Epidermal melanocyte (primary cell): ENCODE results near the gene MRPL16.
"Not testable (repeated sequence)": the region's sequence is repeated elsewhere in the genome, so short reads cannot be mapped to it uniquely, and the experiment has no call there.

ENCODE experiments used
- DNase-seq: peaks from one replicate; pipeline ENCODE4 v3.0.0; 2011; ENCODE audit warnings: low spot score; ENCODE audit not compliant: insufficient read length

MRPL16 gene

DNA sequence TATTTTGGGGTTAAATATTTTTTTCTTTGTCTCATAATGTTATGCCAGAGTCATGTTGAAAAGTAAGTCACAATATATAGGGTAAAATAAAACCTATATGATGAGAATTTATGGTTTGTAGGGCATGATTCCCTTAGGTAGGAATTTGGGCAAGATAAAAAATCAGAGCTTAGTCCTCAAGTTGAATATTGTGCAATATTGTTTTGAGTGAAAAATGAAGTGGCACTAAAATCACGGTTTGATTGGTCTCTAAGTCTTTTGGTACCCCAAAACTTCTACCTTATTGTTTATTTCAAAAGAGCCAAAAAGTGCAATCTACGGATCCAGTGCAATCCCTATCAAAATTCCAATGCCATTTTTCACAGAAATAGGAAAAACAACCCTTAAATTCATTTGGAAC lies 1.6 kb upstream of the MRPL16 start:
- DNase-seq, result no peak

DNA sequence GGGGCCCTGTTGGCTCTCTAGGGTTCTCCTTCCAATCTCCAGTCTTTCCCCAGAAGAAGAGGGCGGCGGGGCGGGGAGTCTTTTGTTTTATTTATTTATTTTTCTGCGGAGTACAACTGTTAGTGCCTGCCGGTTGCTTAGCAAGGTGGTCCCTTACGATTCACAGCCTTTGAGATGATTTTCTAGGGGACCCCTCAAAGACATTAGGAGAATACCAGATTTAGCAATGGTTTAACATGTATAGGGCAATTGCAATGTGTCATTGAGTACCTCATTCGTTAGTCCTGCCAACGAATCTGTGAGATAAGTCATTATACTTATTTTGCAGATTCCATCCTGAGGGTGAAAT lies 307 bp upstream of the MRPL16 start:
- DNase-seq, result no peak

DNA sequence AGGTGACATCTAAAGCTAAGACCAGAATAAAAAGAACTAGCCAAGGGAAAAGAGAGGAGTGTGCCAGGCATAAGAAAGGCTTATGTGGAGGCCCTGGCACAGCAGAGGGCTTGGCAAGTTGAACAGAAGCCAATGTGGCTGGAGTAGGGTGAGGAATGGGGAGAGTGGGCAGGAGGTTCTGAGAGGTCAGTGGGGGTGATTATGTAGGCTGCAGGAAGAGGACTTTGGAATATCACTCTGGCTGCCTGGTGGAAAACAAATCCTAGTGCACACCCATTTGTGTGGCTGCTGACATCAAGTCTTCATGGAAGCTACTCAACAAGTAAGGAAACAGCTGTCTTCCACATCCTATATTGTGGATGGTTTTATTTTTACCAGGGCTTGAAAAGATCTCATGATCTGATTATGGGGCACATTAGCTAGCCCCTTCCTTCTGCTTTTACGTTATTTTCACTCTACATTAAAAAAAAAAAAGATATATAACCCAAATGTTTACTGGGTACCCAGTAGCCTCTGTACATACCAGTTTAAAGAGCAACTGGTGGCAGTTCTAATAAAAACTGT lies 3.4 kb downstream of the MRPL16 start:
- no peak for DNase-seq

DNA sequence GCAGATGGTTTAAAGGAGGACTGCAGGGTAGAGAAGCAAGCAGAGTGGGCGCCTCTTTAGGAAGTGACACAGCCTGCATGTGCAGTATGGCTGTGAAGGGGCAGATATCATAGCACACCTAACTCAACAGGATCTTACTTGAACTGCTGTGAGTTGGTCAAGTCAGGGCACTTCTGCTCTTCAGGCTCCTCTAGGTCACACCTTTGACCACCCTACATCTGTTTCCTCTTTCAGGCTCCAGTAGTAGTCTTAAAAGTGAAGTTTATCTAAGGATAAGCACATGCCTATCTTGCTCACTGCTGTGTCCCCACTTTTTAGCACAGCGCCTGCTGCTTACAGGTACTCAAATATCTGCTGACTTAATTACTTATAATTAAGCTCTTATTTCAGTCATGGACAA lies 6.5 kb downstream of the MRPL16 start:
- DNase-seq, result no peak

DNA sequence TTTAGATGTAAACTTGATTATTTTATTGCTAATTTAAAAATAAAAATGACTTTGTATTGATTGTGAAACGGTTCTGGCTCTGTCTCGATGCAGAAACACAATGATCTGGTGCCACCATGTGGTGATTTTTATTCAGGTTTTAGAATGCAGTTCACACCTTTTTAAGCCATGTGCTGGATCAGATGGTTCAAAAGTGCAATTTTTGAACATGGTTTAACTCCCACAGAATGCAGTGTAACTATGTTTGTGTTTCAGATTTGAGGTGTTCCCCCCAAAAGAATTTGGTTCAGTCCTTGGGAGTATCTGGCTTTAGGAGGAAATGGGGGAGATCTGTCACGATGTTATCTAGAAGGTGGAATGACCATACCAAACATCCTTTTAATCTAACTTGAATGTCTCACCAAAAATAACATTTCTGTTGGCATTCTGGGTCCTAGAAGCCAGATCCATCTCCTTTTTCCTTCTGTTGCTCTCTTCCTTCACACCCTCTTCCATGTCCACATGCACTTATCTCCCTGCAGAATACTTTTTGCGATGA lies 7.9 kb downstream of the MRPL16 start:
- DNase-seq, result no peak

DNA sequence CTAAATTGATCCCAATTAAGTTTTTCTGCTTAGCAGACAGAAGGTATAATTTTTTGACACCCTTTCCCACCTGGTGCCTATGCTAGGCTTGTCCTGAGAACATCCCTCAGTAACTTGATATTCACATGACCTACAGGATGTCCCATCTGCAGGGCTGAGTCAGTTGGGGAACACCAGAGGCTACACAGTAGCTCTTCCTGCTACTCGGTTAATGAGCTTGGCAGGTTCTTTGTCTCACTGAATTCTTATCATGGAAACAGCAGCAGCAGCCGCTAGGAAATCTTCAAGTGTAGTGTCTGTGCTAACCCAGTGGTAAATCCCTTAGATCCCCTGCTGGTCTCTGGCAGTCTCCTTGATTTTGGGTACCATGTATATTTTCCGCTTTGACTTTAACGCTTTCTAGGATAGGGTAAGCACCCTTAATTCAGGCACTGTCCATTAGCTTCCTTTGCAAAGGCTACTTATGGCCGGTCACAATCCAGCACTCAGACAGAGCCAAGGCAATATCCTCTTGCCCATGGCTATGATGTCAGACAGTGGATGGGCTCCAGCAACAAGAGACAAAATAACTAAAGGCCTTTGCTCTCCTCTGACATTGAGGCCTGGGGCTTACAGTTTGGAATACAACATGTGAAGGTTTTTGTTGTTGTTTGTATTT lies 8.5 kb downstream of the MRPL16 start:
- DNase-seq, result no peak

DNA sequence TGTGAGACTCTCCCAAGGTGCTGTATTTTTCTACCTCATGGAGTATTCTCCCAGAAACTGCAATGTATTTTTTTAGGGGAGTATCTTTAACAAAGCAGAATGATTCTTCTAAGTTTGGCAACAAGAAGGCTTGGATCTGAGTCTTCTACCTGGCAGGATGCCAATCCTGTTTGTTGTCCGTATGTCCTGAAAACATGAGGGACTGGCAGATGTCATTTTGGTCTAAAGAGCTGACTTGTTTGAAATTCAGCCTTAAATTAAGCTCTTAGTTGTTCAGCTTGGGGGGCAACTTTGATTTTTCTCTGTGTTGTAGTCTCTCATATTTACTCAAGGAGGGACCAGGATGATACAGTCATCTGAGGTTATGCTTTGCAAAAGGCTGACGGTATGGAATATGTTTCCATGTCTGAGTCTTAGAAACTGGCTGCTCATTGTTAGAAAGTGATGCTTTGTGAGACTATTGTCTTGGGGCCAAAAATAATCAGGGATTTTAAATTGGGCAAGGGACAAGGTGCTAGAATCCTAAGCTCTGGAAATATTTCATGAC lies 9.3 kb downstream of the MRPL16 start:
- DNase-seq, result no peak

DNA sequence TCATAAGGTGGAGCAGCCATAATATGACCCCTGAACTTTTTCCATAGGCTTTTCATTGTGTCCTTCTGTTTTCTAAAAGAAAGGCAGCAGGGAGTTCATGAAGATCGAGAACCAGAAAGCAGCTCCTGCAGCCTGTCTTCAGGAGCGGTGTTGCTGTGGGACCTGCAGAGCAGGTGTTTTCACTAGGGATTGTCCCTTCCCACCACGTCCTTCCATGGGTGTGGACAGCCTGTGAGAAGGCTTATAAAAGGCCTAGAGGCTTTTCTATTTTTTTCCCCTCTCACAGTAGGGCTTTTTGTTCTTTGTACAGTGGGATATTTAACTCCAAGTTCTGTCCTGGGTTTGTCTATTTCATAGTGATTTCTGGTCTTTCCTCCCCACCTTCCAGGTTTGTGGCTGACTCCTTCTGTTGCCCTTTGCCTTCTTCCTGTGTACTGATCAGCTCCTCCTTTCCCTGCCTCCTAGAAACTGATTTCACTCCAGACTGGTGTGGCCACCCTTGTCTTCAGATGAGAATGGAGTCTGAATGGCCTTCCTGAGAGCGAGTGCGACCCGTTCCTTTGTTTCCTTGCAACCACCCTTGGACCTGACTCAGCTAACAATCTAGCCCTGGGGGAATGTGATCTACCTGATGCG lies 10.1 kb downstream of the MRPL16 start:
- DNase-seq, result no peak

DNA sequence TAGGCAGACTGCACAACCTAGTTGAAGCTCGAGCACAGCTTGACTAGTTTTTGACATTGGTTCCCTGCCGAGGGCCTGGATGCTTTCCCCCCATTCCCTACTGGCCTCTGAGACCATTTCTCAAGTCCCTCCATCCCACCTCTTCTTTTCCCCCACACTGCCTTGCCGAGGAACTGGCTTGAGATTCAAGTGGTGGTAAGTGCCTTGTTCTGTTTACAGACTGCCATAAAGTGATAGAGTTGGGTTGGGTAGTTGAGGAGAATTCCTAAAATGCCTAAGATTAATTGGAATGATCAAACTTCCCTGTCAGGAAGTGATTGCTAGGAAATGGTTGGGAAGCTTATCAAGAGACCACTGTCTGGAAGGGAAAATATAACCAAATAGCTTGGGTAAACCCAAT lies 16.2 kb downstream of the MRPL16 start:
- DNase-seq, result no peak

DNA sequence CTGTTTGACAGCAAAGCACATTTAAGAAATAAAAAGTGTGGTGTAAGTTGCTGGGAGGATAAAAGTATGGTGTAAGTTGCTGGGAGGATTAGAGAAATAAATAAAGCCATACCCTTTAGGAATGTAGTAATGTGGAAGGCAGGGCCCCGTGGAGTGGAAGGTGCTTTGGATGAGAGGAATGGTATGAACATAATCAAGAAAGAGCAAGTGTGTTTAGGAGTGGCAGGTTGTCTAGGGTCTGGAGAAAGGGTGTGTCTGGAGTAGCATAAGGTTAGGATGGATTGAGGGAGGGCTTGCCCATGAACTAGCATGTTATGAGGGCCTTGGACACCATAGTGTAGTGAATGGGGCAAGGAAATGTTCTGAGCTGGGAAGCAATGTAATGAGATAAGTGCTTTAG lies 18.1 kb downstream of the MRPL16 start:
- DNase-seq, result no peak

DNA sequence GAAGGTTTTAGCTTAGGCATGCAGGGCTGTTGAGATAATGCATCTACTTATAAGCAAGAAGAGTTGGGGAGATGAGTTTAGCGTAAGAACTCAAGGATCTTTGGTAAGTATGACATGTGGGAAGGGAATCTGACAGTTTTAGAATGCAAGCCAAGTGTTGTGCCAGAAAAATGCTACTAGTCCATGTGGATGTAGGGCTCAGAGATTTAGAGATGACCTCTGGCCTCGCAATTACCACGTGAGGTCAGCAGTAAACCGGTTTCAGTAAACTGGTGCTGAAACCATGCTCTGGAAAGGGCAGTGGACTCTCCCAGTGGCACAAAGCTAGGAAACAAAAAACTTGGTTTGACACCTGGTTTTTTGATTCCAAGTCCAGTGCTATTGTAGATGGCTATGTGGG lies 18.9 kb downstream of the MRPL16 start:
- no peak for DNase-seq

DNA sequence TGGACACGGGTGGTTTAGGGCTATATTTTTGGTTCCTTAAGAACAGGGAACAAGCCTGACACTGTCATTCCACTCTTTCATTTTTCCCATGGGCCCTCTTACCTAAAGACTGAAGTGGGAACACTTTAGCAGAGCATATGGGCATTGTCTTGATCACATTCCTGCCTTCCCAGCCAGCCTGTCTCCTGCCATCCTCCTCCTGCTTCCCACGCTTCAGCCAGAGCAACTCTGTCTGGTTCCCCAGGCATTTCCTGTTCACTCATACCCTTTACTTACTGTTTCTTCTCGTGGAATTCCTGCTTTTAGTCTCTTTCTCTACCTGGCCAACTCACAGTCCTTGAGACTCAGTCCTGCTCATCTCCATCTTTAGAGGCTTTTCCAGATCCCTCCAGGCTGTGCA lies 22.8 kb downstream of the MRPL16 start:
- no peak for DNase-seq

DNA sequence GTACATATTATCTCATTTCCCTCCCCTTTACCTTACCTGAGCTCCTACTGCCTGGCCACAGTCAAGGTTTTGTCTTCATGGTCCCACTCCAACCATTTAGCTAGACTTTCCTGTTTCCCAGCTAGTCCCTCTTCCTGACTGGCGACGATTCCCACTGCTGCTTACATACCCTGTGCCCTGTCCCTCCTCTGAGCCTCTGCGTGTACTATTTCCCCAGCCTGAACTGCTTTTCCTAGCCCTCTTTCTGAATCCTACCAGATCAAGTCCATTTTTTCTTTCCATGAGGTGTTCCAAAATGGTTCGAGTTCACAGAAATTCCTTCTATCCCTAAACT lies 23.4 kb downstream of the MRPL16 start:
- no peak for DNase-seq

DNA sequence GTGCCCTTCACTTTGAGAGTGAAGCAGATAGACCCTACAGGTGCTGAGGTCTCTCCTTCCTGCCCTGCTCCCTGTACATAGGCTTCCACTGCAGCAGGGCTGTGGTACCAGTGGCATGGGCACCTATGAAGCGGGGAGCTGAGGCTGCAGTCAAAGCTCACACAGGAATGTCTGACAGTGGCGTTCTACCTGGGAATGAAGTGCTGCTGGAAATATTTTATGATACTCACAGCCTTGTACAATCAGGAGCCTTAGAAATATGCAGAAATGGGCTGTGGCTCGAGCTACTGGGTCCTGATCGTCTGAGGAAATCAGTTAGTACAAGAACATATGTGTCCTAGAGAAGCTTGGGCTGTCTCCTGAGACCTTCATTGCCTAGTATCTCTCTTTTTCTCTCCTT lies 24.8 kb downstream of the MRPL16 start:
- no peak for DNase-seq

DNA sequence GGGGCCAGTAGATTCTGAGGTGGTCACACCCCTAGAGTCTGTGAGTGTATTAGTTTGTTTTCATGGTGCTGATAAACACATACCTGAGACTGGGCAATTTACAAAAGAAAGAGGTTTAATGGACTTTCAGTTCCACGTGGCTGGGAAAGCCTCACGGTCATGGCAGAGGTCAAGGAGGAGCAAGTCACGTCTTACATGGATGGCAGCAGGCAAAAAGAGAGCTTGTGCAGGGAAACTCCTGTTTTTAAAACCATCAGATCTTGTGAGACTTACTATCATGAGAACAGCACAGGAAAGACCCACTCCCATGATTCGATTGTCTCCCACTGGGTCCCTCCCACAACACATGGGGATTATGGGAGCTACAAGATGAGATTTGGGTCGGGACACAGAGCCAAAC lies 26.1 kb downstream of the MRPL16 start:
- not testable (repeated sequence) for DNase-seq

DNA sequence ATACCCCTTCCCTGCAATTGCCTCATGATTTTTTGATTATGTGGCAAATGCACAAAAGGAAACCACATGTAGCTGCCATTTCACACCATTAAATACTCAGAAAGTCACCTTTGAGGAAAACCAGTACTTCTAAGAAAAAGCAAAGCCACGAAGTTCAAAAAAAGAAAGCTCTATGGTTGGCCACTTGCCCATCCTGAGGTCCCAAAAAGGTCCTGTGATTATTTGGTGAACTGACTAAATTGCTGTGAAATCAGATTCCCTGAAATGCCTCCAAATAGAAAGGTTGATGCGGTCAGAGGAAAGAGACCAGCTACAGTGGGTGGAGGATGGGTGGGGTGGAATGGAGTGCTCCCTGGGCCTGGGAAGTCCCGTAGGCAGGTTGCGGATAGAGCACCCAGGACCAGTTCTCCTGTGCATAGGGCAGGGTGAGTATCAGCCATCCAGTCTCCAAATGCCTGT lies 26.9 kb downstream of the MRPL16 start:
- DNase-seq, result no peak

DNA sequence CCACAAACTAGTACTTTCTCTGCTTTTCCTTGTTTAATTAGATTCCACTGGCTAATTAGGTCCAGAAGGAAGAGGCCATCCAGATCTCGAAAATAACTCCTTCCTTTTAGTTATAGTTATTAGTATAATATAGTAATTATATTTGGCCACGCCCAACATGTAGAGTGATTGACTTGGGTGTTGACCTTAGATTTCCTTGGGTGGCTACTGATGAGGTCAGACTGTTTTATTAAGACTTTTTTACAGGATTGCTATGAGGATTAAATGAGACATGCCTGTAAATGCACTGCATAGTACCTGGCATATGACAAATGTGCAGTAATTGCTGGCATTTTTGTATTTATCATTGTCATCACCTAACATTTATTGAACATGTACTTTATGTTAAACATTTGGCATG lies 28.5 kb downstream of the MRPL16 start:
- DNase-seq, result no peak

DNA sequence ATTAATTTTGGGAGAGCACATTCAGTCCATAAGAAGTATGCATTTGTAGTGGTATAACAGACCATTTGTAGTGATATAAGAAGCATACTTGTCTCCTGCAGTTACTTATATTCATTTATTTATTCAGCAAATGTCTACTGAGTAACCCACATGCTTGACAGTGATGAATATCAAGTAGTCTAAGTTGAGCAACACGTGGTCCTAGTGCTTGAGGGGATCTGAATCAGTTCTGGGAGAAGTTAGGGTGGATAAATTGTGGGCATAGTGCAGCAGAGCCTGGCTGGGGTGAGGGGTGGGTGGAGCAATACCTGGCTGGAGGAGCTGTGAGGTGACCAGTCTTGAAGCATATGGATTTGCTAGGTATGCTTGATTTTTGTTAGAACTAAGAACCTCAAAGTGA lies 31.1 kb downstream of the MRPL16 start:
- DNase-seq, result no peak

DNA sequence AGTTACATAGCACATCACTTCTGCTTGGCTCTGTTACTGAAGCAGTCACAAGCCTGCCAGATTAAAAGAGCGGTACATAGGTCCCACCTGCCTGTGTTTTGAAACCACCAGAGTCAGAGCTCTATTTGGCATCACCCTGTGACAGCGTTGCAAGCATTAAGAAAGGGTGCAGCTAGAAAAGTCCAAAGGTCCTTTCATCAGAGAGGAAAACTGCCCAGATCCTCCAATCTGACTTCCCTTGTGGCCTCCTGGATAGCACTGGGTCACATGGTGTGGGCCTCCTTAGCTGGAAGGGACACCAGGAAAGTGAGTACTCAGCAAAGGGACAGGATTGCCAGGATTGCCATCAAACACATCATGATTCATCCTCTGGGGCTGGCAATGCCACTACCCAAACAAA lies 32.5 kb downstream of the MRPL16 start:
- DNase-seq, result no peak

DNA sequence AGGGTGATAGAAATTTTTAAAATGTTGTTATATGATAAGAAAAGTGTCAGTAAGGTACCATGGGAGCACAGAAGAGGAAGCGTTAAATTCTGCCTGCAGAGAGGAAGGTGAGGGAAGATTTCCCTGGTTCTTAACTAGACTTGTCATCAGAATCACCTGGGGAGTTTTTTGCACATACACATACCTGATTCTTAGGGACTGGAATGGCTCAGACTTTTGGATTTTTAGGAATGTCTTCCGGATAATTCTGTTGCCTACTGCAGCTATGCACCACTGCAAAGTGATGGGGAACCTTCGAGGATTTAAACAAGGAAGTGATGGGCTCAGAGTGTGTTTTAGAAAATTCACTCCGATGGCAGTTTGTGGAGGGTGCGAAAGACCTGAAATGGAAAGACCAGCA lies 33.5 kb downstream of the MRPL16 start:
- no peak for DNase-seq

DNA sequence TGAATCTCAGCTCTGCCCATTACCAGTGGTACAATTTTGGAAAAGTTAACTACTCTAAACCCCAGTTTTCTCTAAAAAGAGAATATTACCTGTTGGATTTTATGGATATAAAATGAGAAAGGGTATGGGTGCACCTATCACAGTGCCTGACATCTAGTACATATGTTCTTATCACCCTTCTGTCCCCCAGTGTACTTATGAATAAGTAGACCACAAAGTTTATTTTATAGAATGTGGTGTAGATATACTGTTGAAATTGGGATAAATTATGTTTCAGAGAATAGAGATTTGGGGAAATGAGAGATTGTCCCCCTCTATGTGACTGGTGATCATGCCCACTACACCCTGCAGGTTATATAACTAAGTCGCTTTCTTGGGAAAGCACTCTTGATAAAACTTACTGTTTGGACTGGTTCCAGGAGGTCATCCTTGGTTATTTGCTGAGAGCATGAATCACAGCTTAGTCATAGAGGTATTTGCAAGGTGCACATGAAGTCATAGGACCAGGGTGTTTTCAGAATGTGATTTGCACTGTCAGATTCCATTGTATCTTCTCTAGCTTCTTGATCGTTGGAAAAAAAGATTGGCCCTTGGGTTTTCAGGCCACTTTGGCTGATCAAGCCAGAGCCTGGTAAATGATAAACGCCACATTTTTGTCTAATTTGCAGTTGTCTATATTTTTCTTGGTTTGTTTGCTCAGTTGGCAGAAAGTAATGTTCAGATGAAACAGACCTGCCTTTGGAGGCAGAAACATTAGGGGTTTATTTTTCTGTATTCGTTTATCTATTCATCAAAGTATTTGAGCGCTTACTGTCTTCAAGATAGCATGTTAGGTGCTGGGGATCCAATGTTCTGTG lies 34.1 kb downstream of the MRPL16 start:
- no peak for DNase-seq

DNA sequence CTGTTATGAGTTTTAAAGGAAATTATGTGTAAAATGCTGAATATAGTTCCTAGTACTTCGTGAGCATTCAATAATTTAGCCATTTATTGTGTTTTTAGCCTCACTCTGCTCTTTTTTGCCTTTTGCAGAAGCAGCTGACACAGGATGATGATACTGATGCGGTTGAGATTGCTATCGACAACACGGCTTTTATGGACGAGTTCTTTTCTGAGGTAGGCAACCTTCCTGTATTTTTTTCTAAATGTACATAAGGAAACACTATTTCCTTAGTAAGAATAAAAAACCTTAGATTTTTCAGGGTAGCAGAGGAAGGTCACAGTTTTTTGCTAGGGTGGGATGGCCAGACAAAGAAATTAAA lies 37.5 kb downstream of the MRPL16 start:
- DNase-seq, result no peak
